Hepatocyte (in vitro differentiated cells): ENCODE results near the gene KCNIP3. TPM values are rescaled to one million over a fixed set of nuclear protein-coding genes. Genes with fewer than 3 reads are reported as not detected.
A peak's percentile ranks its signal among the peaks of the same experiment; 100 is the strongest.
"Not testable (repeated sequence)": the region's sequence is repeated elsewhere in the genome, so short reads cannot be mapped to it uniquely, and the experiment has no call there.

Experiments
- DNase-seq: peaks from one replicate; pipeline ENCODE4 v3.0.0-alpha.2; 2016; ENCODE audit warnings: low spot score
- H2AFZ ChIP-seq: fragments of 200-600 bp; sonication (generic); 2 replicates; pipeline ENCODE4 v1.6.0; 2016; ENCODE audit warnings: antibody characterized with exemption, mild to moderate bottlenecking
- H3K27ac ChIP-seq: fragments of 200-600 bp; sonication (generic); 2 replicates; pipeline ENCODE4 v1.5.1; 2016; ENCODE audit warnings: mild to moderate bottlenecking
- H3K27me3 ChIP-seq: fragments of 200-600 bp; sonication (generic); 2 replicates; pipeline ENCODE4 v1.6.1; 2016
- H3K36me3 ChIP-seq: fragments of 200-600 bp; sonication (generic); replicated peaks from 2 replicates; pipeline ENCODE4 v1.5.1; 2016; ENCODE audit warnings: low read depth; ENCODE audit not compliant: insufficient read depth
- H3K4me1 ChIP-seq: fragments of 200-600 bp; sonication (generic); 2 replicates; pipeline ENCODE4 v1.5.1; 2016; ENCODE audit warnings: mild to moderate bottlenecking, moderate library complexity; ENCODE audit not compliant: insufficient read depth
- H3K4me2 ChIP-seq: fragments of 200-600 bp; sonication (generic); 2 replicates; pipeline ENCODE4 v1.6.0; 2016
- H3K4me3 ChIP-seq: fragments of 200-600 bp; sonication (generic); 2 replicates; pipeline ENCODE4 v1.5.1; 2016; ENCODE audit warnings: mild to moderate bottlenecking
- H3K79me2 ChIP-seq: fragments of 200-600 bp; sonication (generic); 2 replicates; pipeline ENCODE4 v1.6.0; 2017; ENCODE audit warnings: mild to moderate bottlenecking
- H3K9me2 ChIP-seq: fragments of 200-600 bp; sonication (generic); replicated peaks from 2 replicates; pipeline ENCODE4 v1.6.0; 2017; ENCODE audit warnings: mild to moderate bottlenecking; ENCODE audit not compliant: insufficient read depth
- H3K9me3 ChIP-seq: fragments of 200-600 bp; sonication (generic); 2 replicates; pipeline ENCODE4 v1.5.1; 2016; ENCODE audit warnings: low read depth, mild to moderate bottlenecking
- H4K20me1 ChIP-seq: fragments of 200-600 bp; sonication (generic); 2 replicates; pipeline ENCODE4 v1.6.0; 2016; ENCODE audit warnings: mild to moderate bottlenecking; ENCODE audit not compliant: insufficient read depth, poor library complexity, severe bottlenecking
- WGBS: methylation state at CpG from one replicate; pipeline ENCODE4 v1.1.6; 2016; ENCODE audit warnings: low lambda C conversion rate; ENCODE audit errors: missing lambda C conversion rate; 5-methylcytosine and 5-hydroxymethylcytosine counted together
- polyA plus RNA-seq: library from polyadenylated mRNA; unstranded; fragments of >200 nt; fragmentation: Nextera tagmentation; extraction: Ambion mirVana; gene quantifications from 2 replicates; pipeline ENCODE4 v1.2.1, GENCODE V29; 2016
- total RNA-seq: library from RNA; depleted of rRNA; stranded (reverse); fragments of >200 nt; gene quantifications from 2 replicates; pipeline ENCODE4 v1.2.3, GENCODE V29; 2014
- TF ChIP-seq, protein P1 (sequence below): fragments of 200-600 bp; sonication (generic); IDR thresholded peaks from 2 replicates; pipeline ENCODE4 v1.5.1; 2016; ENCODE audit warnings: antibody characterized with exemption, mild to moderate bottlenecking; ENCODE audit not compliant: poor library complexity

The KCNIP3 gene
- total and polyA plus RNA-seq, 2 experiments from 2014 or later, result 6.1 to 6.5 TPM

DNA sequence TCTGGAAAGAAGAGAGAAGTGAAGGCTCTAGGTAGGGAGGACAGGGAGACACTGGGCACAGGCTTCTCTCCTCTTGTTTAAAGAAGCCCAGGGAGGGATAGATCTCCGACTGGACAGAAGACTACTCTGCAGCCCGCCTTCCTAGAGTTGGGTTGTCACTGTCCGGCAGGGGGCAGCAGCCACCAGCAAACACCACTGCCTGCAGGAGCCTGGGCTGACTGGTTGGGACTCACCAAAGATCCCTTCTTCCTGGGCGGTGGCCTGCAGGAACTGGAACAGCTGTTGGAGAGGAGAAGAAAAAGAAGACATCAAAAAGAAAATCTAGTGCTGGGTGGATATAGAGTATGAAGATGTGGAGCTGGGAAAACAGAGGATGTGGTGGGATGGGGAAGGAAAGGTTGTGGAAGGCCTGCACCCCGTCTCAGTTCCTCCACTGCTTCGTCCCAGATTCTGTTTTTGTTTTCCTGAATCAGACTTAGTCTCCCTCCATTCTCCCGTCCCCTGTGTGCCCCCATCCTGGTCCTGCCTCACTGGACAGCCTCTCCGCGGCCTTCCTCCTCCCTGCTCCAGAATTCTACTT lies 117.0 kb downstream of the KCNIP3 start:
- peak; percentile 78 for DNase-seq
- TF ChIP-seq, protein P1, sequence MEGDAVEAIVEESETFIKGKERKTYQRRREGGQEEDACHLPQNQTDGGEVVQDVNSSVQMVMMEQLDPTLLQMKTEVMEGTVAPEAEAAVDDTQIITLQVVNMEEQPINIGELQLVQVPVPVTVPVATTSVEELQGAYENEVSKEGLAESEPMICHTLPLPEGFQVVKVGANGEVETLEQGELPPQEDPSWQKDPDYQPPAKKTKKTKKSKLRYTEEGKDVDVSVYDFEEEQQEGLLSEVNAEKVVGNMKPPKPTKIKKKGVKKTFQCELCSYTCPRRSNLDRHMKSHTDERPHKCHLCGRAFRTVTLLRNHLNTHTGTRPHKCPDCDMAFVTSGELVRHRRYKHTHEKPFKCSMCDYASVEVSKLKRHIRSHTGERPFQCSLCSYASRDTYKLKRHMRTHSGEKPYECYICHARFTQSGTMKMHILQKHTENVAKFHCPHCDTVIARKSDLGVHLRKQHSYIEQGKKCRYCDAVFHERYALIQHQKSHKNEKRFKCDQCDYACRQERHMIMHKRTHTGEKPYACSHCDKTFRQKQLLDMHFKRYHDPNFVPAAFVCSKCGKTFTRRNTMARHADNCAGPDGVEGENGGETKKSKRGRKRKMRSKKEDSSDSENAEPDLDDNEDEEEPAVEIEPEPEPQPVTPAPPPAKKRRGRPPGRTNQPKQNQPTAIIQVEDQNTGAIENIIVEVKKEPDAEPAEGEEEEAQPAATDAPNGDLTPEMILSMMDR, result peak; percentile 75
- not testable (repeated sequence) for H3K4me1 ChIP-seq, H3K36me3 ChIP-seq, H3K27ac ChIP-seq, H4K20me1 ChIP-seq, H2AFZ ChIP-seq, H3K9me2 ChIP-seq, H3K4me2 ChIP-seq, H3K4me3 ChIP-seq, H3K9me3 ChIP-seq, H3K27me3 ChIP-seq, H3K79me2 ChIP-seq
- WGBS, result 52% methylated on average over 6 of the region's 9 CpGs

GRCh38 chr2:95415138-95415537 lies 118.0 kb downstream of the KCNIP3 start:
- not testable (repeated sequence) for H3K79me2 ChIP-seq, H4K20me1 ChIP-seq, H3K36me3 ChIP-seq, H3K4me3 ChIP-seq, H3K9me3 ChIP-seq, H3K4me2 ChIP-seq, H2AFZ ChIP-seq, H3K27me3 ChIP-seq, H3K27ac ChIP-seq, H3K9me2 ChIP-seq, H3K4me1 ChIP-seq, DNase-seq
- whole genome bisulfite sequencing, result 90% methylated on average over 3 of the region's 3 CpGs

- H3K27me3 ChIP-seq, H3K36me3 ChIP-seq, H3K79me2 ChIP-seq, H3K4me2 ChIP-seq, H3K4me1 ChIP-seq, H3K9me2 ChIP-seq, DNase-seq, H4K20me1 ChIP-seq, H3K4me3 ChIP-seq, H2AFZ ChIP-seq, H3K9me3 ChIP-seq, H3K27ac ChIP-seq: not testable (repeated sequence)
- 95% methylated on average over 15 of the region's 16 CpGs for WGBS
Measured at GRCh38 chr2:95415561-95415960, 118.4 kb downstream of the KCNIP3 start.

DNA sequence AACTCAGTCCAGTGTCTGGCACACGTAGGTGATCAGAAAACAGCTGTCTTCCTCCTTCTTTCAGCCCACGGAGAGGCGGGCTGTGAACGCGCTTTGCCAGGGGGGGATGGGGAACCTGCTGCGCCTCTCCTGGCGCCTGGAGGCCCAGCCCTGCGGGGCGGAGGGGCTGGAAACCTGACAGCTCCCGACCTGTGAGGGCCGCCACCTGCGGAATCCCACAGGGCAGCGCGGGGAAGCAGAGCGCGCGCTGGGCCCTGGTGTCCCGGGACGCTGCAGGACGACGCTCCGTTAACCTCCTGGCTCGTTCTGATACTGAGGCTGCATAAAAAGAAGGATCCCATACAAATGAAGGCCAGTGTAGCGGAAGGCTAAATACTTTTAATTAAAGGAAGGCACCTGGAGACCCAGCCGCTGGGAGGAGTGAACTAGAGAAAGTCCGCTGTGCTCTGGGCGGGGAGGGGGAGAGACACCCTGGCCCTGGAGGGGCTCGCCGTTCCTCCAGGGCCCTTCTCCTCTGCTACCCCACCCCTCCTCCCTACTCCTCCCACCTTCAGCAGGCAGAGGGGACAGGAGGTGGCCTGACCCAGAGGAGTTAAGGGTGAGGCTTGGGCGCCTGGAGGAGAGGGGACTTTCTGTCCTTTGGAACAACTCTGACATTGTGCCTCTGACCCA lies 130.2 kb downstream of the KCNIP3 start:
- not testable (repeated sequence) for H3K36me3 ChIP-seq, H4K20me1 ChIP-seq, H2AFZ ChIP-seq, H3K4me3 ChIP-seq, H3K9me2 ChIP-seq, DNase-seq, H3K79me2 ChIP-seq, H3K4me1 ChIP-seq, H3K27ac ChIP-seq, H3K9me3 ChIP-seq, H3K4me2 ChIP-seq, H3K27me3 ChIP-seq
- WGBS, result 74% methylated on average over 10 of the region's 30 CpGs

- not testable (repeated sequence) for H3K79me2 ChIP-seq, H4K20me1 ChIP-seq, H3K27me3 ChIP-seq, H3K4me3 ChIP-seq, H3K4me2 ChIP-seq, H3K9me2 ChIP-seq, H3K4me1 ChIP-seq, H3K36me3 ChIP-seq, DNase-seq, H2AFZ ChIP-seq, H3K9me3 ChIP-seq, H3K27ac ChIP-seq
- WGBS, result no CpG with 5 or more reads among the region's 8 CpGs
Measured at GRCh38 chr2:95429748-95430467, 132.8 kb downstream of the KCNIP3 start.

DNA sequence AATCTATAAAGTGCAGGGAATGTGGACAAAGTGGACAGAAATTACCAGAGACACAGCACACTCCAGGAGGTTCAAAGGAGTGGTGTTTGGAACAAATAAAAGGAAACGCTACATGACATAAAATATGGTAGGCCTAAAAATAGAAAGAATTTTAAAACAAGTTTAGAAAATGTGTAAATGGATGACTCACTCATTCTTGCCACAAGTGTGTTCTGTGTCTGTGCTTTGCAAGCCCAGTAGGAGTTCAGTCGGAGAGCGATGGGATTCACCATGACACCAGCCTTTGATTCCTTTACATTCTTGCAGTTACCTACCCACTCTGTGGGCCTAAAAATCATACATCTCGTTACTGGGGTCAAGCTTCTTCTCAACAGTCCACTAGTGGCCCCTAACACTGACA lies 136.2 kb downstream of the KCNIP3 start:
- not testable (repeated sequence) for H3K36me3 ChIP-seq, H3K27me3 ChIP-seq, H2AFZ ChIP-seq, H3K4me2 ChIP-seq, H3K27ac ChIP-seq, H3K4me3 ChIP-seq, DNase-seq, H3K4me1 ChIP-seq, H3K9me2 ChIP-seq, H4K20me1 ChIP-seq, H3K79me2 ChIP-seq, H3K9me3 ChIP-seq
- WGBS, result 50% methylated on average over 1 of the region's 4 CpGs

- not testable (repeated sequence) for H3K27ac ChIP-seq, H3K4me2 ChIP-seq
- 85% methylated on average over 2 of the region's 2 CpGs for WGBS
Measured at GRCh38 chr2:95433973-95434372, 136.8 kb downstream of the KCNIP3 start.

DNA sequence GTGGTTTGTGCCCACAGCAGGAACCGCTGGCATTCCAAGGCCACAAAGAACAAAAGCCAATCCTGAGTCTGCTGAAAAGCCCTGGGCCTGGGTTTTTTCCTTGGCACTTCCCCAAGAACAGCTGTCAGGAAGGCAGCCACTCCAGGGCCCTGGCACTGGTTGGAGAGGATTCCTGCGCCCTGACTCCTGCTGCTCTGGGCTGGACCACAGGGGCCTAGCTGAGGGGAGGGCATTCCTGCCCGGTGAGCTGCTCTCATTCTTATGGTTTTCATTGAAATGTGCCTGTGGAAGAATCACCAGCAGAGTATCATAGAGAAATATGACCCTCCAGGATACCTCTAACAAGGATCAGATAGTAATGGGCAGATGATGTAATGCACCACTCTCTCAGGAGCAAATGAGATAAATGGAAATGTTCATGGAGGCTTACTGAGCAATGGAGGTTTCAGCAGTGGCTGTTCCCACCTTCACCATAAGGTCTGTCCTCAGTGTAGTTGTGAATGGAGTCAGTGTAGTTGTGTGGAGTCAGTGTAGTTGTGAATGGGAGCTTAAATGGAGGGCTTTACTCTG lies 137.4 kb downstream of the KCNIP3 start:
- not testable (repeated sequence) for H3K27me3 ChIP-seq

More at GRCh38 chr2:95433973-95434372, 136.8 kb downstream of the KCNIP3 start:
- not testable (repeated sequence) for H4K20me1 ChIP-seq, H3K79me2 ChIP-seq, H3K9me2 ChIP-seq, DNase-seq, H2AFZ ChIP-seq, H3K4me3 ChIP-seq, H3K27me3 ChIP-seq, H3K36me3 ChIP-seq, H3K4me1 ChIP-seq, H3K9me3 ChIP-seq

More for the DNA sequence above, 137.4 kb downstream of the KCNIP3 start:
- H3K79me2 ChIP-seq, H3K4me1 ChIP-seq, DNase-seq, H3K4me3 ChIP-seq, H3K9me2 ChIP-seq, H3K27ac ChIP-seq, H2AFZ ChIP-seq, H3K9me3 ChIP-seq, H4K20me1 ChIP-seq, H3K36me3 ChIP-seq, H3K4me2 ChIP-seq: not testable (repeated sequence)
- 78% methylated on average over 2 of the region's 3 CpGs for WGBS
